ENCODE results near the gene ZBTB7C. TPM values are rescaled to one million over a fixed set of nuclear protein-coding genes. Genes with fewer than 3 reads are reported as not detected.
A peak's percentile ranks its signal among the peaks of the same experiment; 100 is the strongest.

The ZBTB7C gene
- total RNA-seq, 2 donors from 2014 or later = 1.3 to 2.3 TPM

DNA sequence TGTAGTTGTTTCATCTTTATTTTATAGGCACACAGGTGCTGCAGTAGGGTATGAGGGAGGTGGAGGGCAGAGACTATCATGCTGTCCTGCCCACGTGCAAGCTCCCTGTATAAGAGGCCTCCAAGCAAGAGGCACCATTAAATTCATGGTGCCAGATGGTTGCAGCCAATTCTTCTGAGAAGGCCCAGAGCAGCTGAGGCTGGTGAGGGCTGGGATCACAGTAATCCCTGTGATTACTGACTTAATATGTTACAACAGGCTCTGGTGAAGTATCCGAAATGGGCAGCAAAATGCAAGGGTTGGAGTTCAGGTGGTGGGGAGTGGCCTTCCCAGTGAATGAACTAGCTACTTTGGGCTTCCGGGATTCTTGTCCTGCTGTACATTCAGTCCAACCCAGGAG is 286.8 kb downstream of the ZBTB7C start:
- 91 to 94% methylated on average over 3 of the region's 3 CpGs for WGBS, 2 donors
- intact Hi-C loops (cut with DNase I) = no loop called here
- TF ChIP-seq POLR2A (IDR thresholded peaks at IDR 0.05) = no peak
- TF ChIP-seq CTCF (IDR thresholded peaks at IDR 0.05) = no peak
- no peak for DNase-seq
- Histone ChIP-seq H3K36me3 (replicated peaks in 1 of 2; ENCODE audit: insufficient read depth in 1 of 2, low read depth in 2 of 2) (no peaks in the 10 kb centered on the region), H3K4me1 (no peaks in the 10 kb centered on the region), H3K9me3 (no peaks in the 10 kb centered on the region), H3K27me3 (no peaks in the 10 kb centered on the region), H3K27ac (no peak overlapping the region), H3K4me3 (no peak overlapping the region)
- ATAC-seq = no peak

- no peak for ATAC-seq
- no peak for DNase-seq
- H3K36me3 ChIP-seq (replicated peaks in 1 of 2; ENCODE audit: insufficient read depth in 1 of 2, low read depth in 2 of 2) = no peaks in the 10 kb centered on the region
- H3K4me1 ChIP-seq = no peaks in the 10 kb centered on the region
- TF ChIP-seq CTCF (IDR thresholded peaks at IDR 0.05) (no peak), POLR2A (IDR thresholded peaks at IDR 0.05) (no peak)
- WGBS, 2 donors = 71 to 75% methylated on average over 3 of the region's 3 CpGs
- intact Hi-C loops (cut with DNase I) = no loop called here
- H3K4me3 ChIP-seq = no peak overlapping the region
- H3K27me3 ChIP-seq = no peaks in the 10 kb centered on the region
- no peak overlapping the region for H3K27ac ChIP-seq
- H3K9me3 ChIP-seq = no peaks in the 10 kb centered on the region
Observed at GRCh38 chr18:48121752-48122151, 287.4 kb downstream of the ZBTB7C start.

DNA sequence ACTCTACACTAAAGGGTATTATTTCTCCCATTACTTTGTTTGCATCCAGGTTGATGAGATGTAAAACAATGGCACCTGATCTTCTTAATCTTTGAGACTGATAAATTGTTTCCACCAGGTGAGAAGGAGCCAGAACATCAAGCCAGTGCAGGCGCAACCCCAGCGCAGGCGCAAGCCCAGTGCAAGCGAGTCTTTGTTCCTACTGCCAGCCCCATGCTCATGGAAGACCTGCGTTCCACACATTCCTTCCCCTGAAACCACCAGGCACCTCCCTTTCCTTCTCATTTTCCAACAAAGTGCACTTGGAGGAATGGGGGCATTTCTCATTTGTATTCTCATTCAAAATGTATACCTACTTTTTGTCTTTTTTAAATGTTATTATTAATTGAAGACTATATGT is 290.0 kb downstream of the ZBTB7C start:
- H3K4me3 ChIP-seq = no peak overlapping the region
- no peak for DNase-seq
- H3K27me3 ChIP-seq = no peaks in the 10 kb centered on the region
- no peaks in the 10 kb centered on the region for H3K4me1 ChIP-seq
- no peaks in the 10 kb centered on the region for H3K9me3 ChIP-seq
- no peak for ATAC-seq
- WGBS, 2 donors = 96 to 98% methylated on average over 5 of the region's 5 CpGs
- no peak overlapping the region for H3K27ac ChIP-seq
- H3K36me3 ChIP-seq (replicated peaks in 1 of 2; ENCODE audit: insufficient read depth in 1 of 2, low read depth in 2 of 2) = no peaks in the 10 kb centered on the region
- intact Hi-C loops (cut with DNase I) = no loop called here
- TF ChIP-seq POLR2A (IDR thresholded peaks at IDR 0.05) (no peak), CTCF (IDR thresholded peaks at IDR 0.05) (no peak)

DNA sequence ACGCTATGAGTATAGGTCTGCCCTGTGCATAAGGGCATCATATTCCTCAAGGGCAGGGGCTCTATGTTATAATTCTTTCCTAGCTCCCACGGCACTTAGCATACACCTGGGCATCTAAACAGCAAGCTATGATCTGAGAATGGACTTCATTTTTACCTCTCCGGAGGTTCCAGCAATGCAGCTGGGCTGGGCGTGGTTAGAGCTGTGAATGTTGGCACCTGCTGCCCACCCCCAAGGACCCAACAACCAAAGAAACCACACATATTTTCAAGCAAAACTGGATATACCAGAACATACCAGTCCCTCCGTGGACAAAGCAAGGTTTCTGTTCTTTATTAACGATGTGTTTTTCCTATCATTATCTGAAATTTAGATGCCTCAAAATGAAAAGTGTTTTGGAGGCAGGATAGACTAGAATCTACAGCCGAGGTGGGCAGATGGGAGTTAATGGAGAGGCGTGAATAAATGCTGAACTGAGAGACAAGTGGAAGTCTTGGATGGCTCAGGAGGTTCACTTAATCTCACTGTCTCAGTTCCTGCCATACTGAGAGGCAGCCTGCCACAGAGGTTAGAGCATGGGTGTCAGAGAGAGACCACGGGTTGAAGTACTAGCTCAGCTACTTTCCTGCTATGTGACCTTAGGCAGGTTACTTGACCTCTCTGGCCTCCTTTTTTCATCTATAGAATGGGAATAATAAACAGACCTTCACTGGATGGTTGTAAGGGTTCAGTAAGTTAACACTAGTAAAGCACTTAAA is 292.1 kb downstream of the ZBTB7C start:
- H3K27ac ChIP-seq = no peak overlapping the region
- DNase-seq (peak in 3 of 4 donors; percentile 36 to 68 (median 37)), ATAC-seq (no peak)
- TF ChIP-seq POLR2A (IDR thresholded peaks at IDR 0.05) (no peak), CTCF (IDR thresholded peaks at IDR 0.05) (no peak)
- H3K4me1 ChIP-seq = no peaks in the 10 kb centered on the region
- intact Hi-C loops (cut with DNase I) = no loop called here
- no peaks in the 10 kb centered on the region for H3K36me3 ChIP-seq (replicated peaks in 1 of 2; ENCODE audit: insufficient read depth in 1 of 2, low read depth in 2 of 2)
- H3K9me3 ChIP-seq = no peaks in the 10 kb centered on the region
- H3K4me3 ChIP-seq = no peak overlapping the region
- no peaks in the 10 kb centered on the region for H3K27me3 ChIP-seq
- 41 to 46% methylated on average over 8 to 9 of the region's 9 CpGs for WGBS, 2 donors

DNA sequence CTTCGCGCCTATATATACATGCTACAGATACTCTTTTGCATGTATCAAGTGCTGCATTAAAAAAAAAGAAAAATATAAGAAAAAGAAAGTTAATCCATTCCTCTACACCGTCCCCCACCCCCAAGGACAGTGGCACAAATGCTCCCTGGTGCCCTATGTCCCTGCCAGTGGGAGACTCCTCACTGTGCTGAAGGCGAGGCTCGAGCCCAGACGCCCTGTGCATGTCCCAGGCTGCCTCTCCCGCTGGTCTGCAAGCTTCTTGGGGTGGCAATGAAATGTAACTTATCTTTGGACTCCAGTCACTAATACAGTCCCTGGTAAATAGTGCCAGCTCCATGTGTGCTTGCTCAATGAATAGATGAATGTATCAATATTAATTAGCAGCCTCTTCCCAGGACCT is 293.2 kb downstream of the ZBTB7C start:
- ATAC-seq (no peak), DNase-seq (no peak)
- no peak overlapping the region for H3K27ac ChIP-seq
- H3K27me3 ChIP-seq = no peaks in the 10 kb centered on the region
- intact Hi-C loops (cut with DNase I) = no loop called here
- WGBS, 2 donors = 94 to 96% methylated on average over 7 of the region's 7 CpGs
- no peaks in the 10 kb centered on the region for H3K9me3 ChIP-seq
- no peak for TF ChIP-seq CTCF (IDR thresholded peaks at IDR 0.05)
- no peak for TF ChIP-seq POLR2A (IDR thresholded peaks at IDR 0.05)
- H3K4me3 ChIP-seq = no peak overlapping the region
- H3K36me3 ChIP-seq (replicated peaks in 1 of 2; ENCODE audit: insufficient read depth in 1 of 2, low read depth in 2 of 2) = no peaks in the 10 kb centered on the region
- H3K4me1 ChIP-seq = no peaks in the 10 kb centered on the region

All from body of pancreas (tissue), 4 donors.